Activated CD8-positive, alpha-beta memory T cell treated with anti-CD3 and anti-CD28 coated beads, Interleukin-2, amount 50 U/mL, for 24 hours (primary cell): Measurements from ENCODE around the gene SMTNL2.
"Not testable (repeated sequence)": the region's sequence is repeated elsewhere in the genome, so short reads cannot be mapped to it uniquely, and the experiment has no call there.

Experiments used
- DNase-seq: peaks from one replicate; pipeline ENCODE4 v3.0.0-alpha.2; 2020; ENCODE audit errors: extremely low read depth

The SMTNL2 gene

GRCh38 chr17:4602041-4602440, 17.7 kb downstream of the SMTNL2 start:
- DNase-seq: no peak

DNA sequence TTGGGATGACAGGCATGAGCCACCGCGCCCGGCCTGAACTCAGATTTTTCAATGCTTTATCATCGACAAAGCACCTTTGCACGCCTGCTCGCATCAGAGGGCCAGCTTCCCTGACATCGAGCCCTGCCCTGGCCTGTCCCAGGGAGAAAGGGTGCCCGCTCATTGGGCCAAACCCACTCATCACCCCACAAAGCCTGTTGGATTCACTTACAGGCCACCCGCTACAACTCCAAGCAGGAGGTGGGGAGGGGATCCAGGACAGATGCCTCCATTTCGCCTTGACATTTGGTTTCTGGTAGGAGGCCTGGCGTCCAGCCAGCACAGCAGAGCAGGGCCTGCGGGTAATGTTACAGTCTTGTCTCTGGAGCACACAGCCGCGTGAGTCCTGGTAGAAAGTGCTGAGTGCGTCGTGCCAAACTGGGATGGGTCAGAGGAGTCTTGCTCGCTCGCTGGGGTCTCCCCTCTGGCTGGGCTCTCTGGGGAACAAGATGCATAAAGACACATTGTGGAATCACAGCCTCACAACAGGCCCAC, 19.8 kb downstream of the SMTNL2 start:
- no peak for DNase-seq

- not testable (repeated sequence) for DNase-seq
Measured at GRCh38 chr17:4604736-4605135, 20.4 kb downstream of the SMTNL2 start.

GRCh38 chr17:4605826-4606225, 21.5 kb downstream of the SMTNL2 start:
- no peak for DNase-seq

DNA sequence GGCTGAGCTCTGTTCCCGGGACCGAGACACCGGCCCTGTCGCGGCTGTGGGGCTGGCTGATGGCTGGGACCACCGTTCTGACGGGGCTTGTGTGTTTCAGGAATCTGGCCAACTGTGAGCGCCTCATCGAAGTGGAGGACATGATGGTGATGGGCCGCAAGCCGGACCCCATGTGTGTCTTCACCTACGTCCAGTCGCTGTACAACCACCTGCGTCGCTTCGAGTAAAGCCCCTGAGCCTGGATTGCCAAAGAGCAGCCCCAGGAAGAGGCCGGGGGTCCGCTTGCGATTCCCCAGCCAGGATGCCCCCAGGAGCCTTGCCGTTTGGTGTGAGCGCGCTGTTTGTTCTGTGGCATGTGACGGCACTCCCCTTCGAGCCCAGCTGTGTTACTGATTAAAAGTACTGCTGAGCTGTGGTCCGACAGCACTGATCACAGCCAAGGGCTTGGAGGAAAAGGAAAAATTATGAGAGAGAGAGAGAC, 23.0 kb downstream of the SMTNL2 start:
- no peak for DNase-seq

- no peak for DNase-seq
Measured at GRCh38 chr17:4607773-4608187, 23.5 kb downstream of the SMTNL2 start.

DNA sequence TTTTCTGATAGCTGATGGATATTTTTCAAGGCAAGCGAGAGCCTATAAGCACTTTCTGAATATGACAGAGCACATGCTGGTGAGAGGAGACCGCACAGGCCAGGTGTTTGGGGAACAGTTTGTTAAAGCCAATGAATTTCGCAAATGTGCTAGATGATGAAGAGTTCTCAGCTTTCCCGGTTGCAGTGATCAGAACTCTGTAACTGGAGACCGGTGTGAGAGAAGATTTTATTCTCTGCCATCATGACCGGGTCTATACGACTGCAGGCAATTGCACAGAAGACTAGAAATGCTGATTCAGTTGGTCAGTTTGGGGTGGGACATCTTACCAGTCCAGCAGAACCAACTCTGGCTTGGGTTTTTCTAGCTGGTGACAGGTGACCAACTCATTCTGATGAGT, 25.4 kb downstream of the SMTNL2 start:
- no peak for DNase-seq

DNA sequence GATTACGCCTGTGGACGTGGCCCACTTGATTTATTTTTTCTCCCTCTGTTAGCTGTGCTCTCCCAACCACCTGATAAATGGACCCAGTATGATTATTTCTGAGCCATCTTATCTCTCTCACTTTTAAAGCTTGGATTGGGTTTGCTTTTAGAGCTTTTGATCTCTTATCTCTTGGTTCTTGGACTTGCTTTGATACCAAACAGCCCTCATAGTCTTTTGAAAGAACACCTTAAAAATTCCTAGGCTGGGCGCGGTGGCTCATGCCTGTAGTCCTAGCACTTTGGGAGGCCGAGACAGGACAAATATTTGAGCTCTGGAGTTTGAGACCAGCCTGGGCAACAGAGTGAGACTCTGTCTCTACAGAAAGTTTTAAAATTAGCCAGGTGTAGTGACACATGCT, 25.8 kb downstream of the SMTNL2 start:
- no peak for DNase-seq

- no peak for DNase-seq
Measured at GRCh38 chr17:4610656-4611055, 26.3 kb downstream of the SMTNL2 start.

GRCh38 chr17:4616476-4616875, 32.1 kb downstream of the SMTNL2 start:
- no peak for DNase-seq

DNA sequence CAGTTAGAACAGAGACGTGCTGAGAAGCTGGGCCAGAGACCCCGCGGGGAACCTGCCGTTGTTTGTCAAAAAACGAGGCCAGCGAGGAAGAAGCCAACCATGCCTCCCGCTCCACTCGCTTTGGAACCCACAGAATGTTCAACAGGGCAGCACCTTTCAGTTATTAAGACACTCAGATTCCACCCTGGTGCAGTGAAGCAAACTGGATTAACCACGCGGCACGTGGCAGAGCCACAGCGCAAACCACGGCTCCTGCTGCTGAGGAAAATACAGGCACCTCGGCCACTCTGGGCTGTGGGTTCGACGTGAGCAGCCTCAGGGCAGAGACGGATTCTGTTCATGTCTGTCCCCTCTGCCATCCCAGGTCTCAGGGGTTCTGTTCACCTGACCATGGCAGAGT, 32.8 kb downstream of the SMTNL2 start:
- DNase-seq: no peak

DNA sequence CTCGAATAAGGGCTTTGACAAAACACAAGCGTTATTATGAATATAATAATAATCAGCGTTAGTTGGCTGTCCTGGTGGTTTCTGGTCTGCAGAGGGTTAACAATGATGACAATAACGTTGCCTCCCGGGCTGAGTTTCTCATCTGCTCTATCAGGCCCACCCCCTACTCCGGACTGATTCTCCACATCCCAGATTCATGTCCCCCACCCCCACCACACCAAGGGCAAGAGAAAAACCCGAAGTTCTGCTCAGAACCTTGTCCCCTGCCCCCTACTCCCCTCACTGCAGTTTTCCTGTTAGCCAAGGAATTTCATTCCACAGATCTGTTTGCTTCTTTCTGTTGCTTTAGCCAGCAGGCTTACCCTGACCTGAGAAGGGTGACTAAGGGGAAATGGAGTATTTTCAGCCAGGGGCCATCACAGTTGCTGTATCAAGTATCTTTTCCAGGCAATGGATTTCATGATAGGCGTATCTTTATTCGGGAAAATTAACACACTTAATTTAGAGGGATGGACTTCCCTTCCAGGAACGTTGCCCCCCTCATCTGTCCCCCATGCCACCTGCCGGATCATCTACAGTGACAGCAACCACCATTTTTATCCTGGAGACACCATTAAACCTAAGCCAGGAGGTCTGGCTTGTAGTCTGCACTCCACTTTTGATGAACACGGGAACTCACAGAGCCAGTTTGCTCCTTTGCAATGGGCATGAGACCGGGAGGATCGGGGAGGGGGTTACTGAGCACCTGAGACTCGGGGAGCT, 33.4 kb downstream of the SMTNL2 start:
- DNase-seq: no peak

DNA sequence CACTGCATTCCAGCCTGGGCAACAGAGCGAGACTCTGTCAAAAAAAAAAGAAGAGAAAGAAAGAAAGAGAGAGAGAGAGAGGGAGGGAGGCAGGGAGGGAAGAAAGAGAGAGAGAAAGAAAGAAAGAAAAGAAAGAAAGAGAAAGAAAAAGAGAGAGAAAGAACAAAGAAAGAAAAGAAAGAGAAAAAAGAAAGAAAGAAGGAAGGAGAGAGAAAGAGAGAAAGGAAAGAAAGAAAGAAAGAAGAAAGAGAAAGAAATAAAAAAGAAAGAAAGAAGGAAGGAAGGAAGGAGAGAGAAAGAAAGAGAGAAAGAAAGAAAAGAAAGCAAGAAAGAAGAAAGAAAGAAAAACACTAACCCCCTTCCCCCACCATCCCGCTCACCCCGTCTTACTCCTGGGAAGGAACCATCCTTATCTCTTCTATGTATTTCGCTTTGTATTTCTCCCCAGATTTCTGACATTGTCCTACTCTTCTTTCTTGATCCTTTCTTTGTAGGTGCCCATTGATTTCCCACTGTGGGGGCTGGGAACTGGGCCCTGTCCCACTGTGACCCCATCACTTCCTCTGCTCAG, 36.3 kb downstream of the SMTNL2 start:
- DNase-seq: no peak

DNA sequence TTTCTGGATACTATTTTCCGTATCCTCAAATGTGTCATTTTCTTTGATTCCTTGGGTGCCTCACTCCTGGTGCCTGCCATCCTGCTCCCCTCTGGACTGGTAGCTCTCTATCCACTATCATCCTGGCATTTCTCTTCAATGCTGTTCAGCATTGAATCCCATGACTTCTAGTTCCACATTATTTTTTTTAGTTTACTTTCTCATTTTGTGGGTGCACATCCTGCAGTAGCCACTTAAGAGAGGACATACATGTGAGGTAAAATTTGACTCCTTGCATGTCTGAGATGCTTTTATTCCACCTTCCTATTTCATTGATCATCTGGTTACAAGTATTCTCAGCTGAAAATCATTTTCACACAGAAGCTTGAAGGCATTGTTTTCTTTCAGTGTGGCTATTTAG, 38.0 kb downstream of the SMTNL2 start:
- DNase-seq: no peak

DNA sequence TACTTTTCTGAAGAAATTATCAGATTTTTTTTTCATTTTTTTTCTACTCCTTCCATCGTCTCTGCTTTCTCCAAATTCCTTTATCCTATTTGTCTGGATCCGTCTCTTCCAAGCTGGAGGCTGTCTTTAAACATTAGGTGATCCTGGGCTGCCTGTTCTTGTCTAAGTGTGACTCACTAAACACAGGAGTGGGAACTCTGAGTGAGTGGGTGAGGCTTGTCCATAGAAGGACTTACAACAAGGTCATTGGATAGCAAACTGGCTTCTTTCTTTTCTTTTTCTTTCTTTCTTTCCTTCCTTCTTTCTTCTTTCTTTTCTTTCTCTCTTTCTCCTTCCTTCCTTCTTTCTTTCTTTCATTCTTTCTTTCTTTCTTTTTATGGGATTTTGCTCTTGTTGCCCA, 38.9 kb downstream of the SMTNL2 start:
- DNase-seq: no peak

GRCh38 chr17:4624451-4624911, 40.2 kb downstream of the SMTNL2 start:
- DNase-seq: not testable (repeated sequence)

DNA sequence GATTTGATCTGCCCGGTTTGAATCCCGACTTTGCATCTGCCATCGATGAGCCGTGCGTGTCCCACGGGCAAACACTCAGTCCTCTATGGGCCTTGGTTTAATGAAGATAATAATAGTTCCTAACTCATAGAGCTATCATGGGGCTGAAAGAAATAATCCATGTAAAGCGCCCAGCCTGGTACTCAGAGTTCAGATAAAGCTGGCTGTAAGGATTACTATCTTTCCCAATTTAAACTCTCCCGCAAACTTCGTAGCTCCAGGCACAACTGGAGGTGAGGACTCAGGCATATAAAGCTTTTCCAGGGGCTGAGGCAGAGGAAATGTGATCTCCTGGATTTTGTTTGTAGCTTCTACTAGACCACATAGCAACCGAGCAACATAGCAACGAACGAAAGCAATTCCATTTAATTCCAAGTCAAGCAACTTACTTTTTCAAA, 40.9 kb downstream of the SMTNL2 start:
- no peak for DNase-seq

DNA sequence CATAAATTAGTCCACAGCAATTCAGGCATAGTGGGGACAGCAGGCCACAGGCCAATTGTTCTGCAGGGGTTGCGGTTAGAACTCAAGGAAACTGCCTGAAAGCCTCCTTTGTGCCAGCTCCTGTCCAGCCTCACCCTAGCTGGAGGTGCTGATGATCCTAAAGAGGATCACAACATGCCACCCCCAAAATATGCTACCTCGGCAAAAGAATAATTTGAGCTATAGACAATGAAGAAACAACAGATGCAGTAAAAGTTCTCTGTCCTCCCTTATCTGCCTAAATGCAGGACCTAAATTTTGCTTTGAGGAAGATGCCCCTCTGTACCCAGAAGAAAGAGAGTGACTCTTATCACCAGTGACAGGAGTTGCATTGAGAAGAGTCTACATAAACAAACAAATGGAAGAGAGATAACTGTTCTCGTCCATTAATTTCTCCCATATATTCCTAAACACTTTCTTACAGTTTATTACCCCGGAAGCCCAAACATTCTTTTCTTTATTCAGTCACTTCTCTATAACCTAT, 42.5 kb downstream of the SMTNL2 start:
- no peak for DNase-seq

GRCh38 chr17:4631431-4631830, 47.1 kb downstream of the SMTNL2 start:
- DNase-seq: no peak

DNA sequence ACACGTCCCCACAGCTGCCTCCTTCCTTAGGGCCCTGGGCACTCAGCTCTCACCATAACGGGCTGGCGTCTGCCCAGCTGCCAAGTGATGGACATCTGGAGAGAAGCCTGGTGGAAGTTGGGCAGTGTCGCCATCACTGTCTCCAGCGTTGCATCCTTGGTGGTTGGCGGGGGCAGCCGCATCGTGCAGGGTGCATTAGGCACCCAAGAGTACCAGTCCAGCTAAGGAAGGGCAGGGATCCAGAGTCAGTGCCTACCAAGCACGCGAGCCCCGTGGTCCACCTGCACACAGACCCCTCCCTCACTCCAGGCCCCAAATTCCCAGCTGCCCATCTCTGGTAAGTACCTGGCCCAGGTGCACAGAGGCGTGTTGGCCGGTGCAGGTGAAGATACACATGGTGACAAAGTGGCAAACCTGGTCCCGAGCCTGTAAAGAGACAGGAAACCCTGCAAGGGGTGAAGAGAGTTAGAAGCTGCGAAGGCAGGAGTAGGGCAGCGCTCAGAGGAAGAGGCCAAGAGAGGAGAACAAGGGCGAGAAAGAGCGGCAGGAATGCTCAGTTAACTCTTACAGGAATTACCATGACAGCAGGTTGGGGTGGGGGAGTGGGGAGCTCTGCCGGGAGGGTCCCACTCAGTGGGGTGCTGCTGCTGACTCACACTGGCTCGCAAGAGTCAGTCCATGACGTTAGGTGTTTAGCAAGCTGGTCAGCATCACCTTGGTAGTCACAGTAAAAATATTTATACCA, 47.7 kb downstream of the SMTNL2 start:
- DNase-seq: no peak

DNA sequence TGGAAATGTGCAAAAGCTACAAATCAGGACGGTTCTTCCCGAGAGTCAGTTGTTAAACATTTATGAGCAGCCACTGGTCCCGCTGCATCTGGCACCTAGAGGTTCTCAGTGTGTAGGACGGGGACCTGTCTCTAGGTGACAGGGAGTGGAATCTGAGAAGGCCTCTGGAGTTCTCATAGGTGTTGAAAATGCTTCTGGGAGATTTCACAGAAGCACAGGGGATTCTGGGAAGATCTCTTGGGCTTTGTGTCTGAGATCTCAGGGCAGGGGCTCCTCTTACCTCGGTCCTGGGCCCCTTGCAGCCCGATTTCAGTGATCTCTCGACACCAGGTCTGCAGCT, 48.2 kb downstream of the SMTNL2 start:
- no peak for DNase-seq

DNA sequence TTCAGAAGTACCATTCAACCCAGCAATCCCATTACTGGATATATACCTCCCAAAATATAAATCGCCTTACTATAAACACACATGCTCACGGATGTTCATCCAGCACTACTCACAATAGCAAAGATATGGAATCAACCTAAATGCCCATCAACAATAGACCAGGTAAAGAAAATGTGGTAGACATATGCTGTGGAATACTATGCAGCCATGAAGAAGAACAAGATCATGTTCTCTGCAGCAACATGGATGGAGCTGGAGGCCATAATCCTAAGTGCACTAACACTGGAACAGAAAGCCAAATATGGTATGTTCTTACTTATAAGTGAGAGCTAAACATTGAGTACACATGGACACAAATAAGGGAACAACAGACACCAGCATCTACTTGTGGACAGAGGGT, 49.3 kb downstream of the SMTNL2 start:
- no peak for DNase-seq
